IMR-90 (cell line): ENCODE measurements around the gene COLEC11. TPM values are rescaled to one million over a fixed set of nuclear protein-coding genes. Genes with fewer than 3 reads are reported as not detected.

Experiments
- ATAC-seq: fragments of 200-7000 bp; cut with Tn5 transposase; 2 replicates; pipeline ENCODE4 v1.9.1; 2020; ENCODE audit warnings: low read depth, mild to moderate bottlenecking, moderate library complexity
- BruUV-seq: library from RNA; stranded (reverse); fragments of 400-500 nt; replicated peaks from 2 replicates; lab custom pipeline; 2021; lab: Mats Ljungman, UMichigan
- CTCF ChIA-PET: fragments of 300-600 bp; formaldehyde crosslinking; extraction: SDS; loops from one replicate; lab custom pipeline; 2021; ENCODE audit warnings: antibody characterized with exemption; lab: Yijun Ruan, JAX
- POLR2A ChIA-PET: fragments of 300-600 bp; sonication (Branson Sonifier 250); formaldehyde crosslinking; loops from one replicate; lab custom pipeline; 2022; ENCODE audit warnings: antibody characterized with exemption; ENCODE audit not compliant: unreplicated experiment; lab: Charles Lee
- DNase-seq: peaks from one replicate; pipeline ENCODE4 v3.0.0; 2013
- H2AFZ ChIP-seq: replicated peaks from 2 replicates; pipeline ENCODE3; 2013; ENCODE audit warnings: low read length, mild to moderate bottlenecking; ENCODE audit not compliant: poor library complexity
- H2AK5ac ChIP-seq: 2 replicates; pipeline ENCODE4 v1.6.1; 2013; ENCODE audit warnings: low read depth, low read length, inconsistent platforms
- H2AK9ac ChIP-seq: replicated peaks from 2 replicates; pipeline ENCODE3; 2013; ENCODE audit warnings: mild to moderate bottlenecking, low read depth, low read length, moderate library complexity; ENCODE audit not compliant: poor library complexity
- H2BK120ac ChIP-seq: 2 replicates; pipeline ENCODE4 v1.6.1; 2013; ENCODE audit warnings: low read depth, low read length, inconsistent platforms
- H2BK15ac ChIP-seq: 3 replicates; pipeline ENCODE4 v1.6.1; 2013; ENCODE audit warnings: low read depth, low read length, inconsistent platforms
- H2BK20ac ChIP-seq: 2 replicates; pipeline ENCODE4 v1.6.1; 2013; ENCODE audit warnings: low read depth, mild to moderate bottlenecking, inconsistent platforms, low read length, moderate library complexity
- H2BK5ac ChIP-seq: 2 replicates; pipeline ENCODE4 v1.6.1; 2013; ENCODE audit warnings: mild to moderate bottlenecking, low read depth, low read length, inconsistent platforms; ENCODE audit not compliant: poor library complexity, severe bottlenecking
- H3K14ac ChIP-seq: replicated peaks from 2 replicates; pipeline ENCODE4 v1.6.1; 2013; ENCODE audit warnings: low read depth, low read length, inconsistent platforms
- H3K18ac ChIP-seq: 2 replicates; pipeline ENCODE4 v1.6.1; 2013; ENCODE audit warnings: low read depth, low read length, control low read depth
- H3K23ac ChIP-seq: 2 replicates; pipeline ENCODE4 v1.6.1; 2013; ENCODE audit warnings: low read depth, low read length, inconsistent platforms
- H3K27ac ChIP-seq: 2 replicates; pipeline ENCODE4 v1.5.1; 2013; ENCODE audit warnings: mild to moderate bottlenecking, control low read depth, low read length; ENCODE audit not compliant: insufficient read depth
- H3K27me3 ChIP-seq: 2 replicates; pipeline ENCODE4 v1.6.1; 2013; ENCODE audit warnings: low read length; ENCODE audit not compliant: control insufficient read depth, insufficient read depth
- H3K36me3 ChIP-seq: 2 replicates; pipeline ENCODE4 v1.6.1; 2013; ENCODE audit warnings: low read length, mixed read lengths; ENCODE audit not compliant: control insufficient read depth, insufficient read depth
- H3K4ac ChIP-seq: 2 replicates; pipeline ENCODE4 v1.6.1; 2013; ENCODE audit warnings: low read depth, low read length, inconsistent platforms
- H3K4me1 ChIP-seq: 2 replicates; pipeline ENCODE4 v1.6.1; 2013; ENCODE audit warnings: low read length, mixed read lengths; ENCODE audit not compliant: control insufficient read depth, insufficient read depth
- H3K4me2 ChIP-seq: 2 replicates; pipeline ENCODE4 v1.6.1; 2013; ENCODE audit warnings: low read depth, mild to moderate bottlenecking, control low read depth, low read length, moderate library complexity
- H3K4me3 ChIP-seq: 2 replicates; pipeline ENCODE4 v1.5.1; 2013; ENCODE audit warnings: low read depth, mild to moderate bottlenecking, control low read depth, low read length, moderate library complexity; ENCODE audit not compliant: insufficient read depth
- H3K56ac ChIP-seq: 2 replicates; pipeline ENCODE4 v1.6.1; 2013; ENCODE audit warnings: low read length, inconsistent platforms; ENCODE audit not compliant: insufficient read depth; ENCODE audit errors: extremely low read depth
- H3K79me1 ChIP-seq, 2 experiments: 2 replicates each; pipeline ENCODE4 v1.6.1; 2013; ENCODE audit warnings: low read length in 2 of 2, inconsistent platforms in 1 of 2, low read depth in 1 of 2
- H3K9ac ChIP-seq: 2 replicates; pipeline ENCODE4 v1.6.1; 2013; ENCODE audit warnings: low read depth, low read length, control low read depth
- H3K9me1 ChIP-seq: 2 replicates; pipeline ENCODE4 v1.6.1; 2013; ENCODE audit warnings: low read length, inconsistent platforms; ENCODE audit not compliant: insufficient read depth
- H3K9me3 ChIP-seq: 2 replicates; pipeline ENCODE4 v1.6.1; 2013; ENCODE audit warnings: low read length; ENCODE audit not compliant: control insufficient read depth, insufficient read depth
- H4K20me1 ChIP-seq: 2 replicates; pipeline ENCODE4 v1.6.1; 2013; ENCODE audit warnings: low read length, inconsistent platforms; ENCODE audit not compliant: insufficient read depth
- H4K5ac ChIP-seq: 2 replicates; pipeline ENCODE4 v1.6.1; 2013; ENCODE audit warnings: mild to moderate bottlenecking, low read depth, low read length, control low read depth
- H4K8ac ChIP-seq, 2 experiments: 2 replicates each; pipeline ENCODE4 v1.6.1; 2013; ENCODE audit warnings: low read depth in 2 of 2, low read length in 2 of 2, control low read depth in 1 of 2, inconsistent platforms in 1 of 2
- H4K91ac ChIP-seq: 2 replicates; pipeline ENCODE4 v1.6.1; 2013; ENCODE audit warnings: low read depth, low read length, inconsistent platforms; ENCODE audit not compliant: insufficient read depth
- NFE2L2 ChIP-seq: fragments of 150-350 bp; IDR thresholded peaks from 2 replicates; pipeline ENCODE4 v1.6.1; 2016; ENCODE audit warnings: low read depth, mild to moderate bottlenecking, low read length
- RFX5 ChIP-seq: IDR thresholded peaks from 2 replicates; pipeline ENCODE4 v1.8.0; 2012; ENCODE audit warnings: low read depth, mild to moderate bottlenecking, low read length, moderate library complexity
- SMC3 ChIP-seq: fragments of 150-350 bp; IDR thresholded peaks from 2 replicates; pipeline ENCODE4 v1.6.1; 2016; ENCODE audit warnings: low read depth, mild to moderate bottlenecking, antibody characterized with exemption, low read length, moderate library complexity
- WGBS, 2 experiments: methylation state at CpG; one replicate each; pipeline versions ENCODE4 v1.1.5 to v1.1.7; 2013; ENCODE audit warnings: missing lambda C conversion rate in 2 of 2; ENCODE audit not compliant: insufficient read length in 1 of 2; ENCODE audit errors: extremely low coverage in 2 of 2; 5-methylcytosine and 5-hydroxymethylcytosine counted together
- dilution Hi-C: fragments of 300-500 bp; cut with HindIII; formaldehyde crosslinking; loops from one replicate; pipeline ENCODE4 v1.14.3; 2018; ENCODE audit warnings: low sequenced_read_pairs; ENCODE audit not compliant: unreplicated experiment
- in situ Hi-C: fragments of 300-500 bp; cut with MboI; formaldehyde crosslinking; loops from 3 replicates; pipeline ENCODE4 v1.14.3; 2019; ENCODE audit warnings: low sequenced_read_pairs, inconsistent platforms, mixed read lengths
- intact Hi-C: fragments of 100-400 bp; cut with micrococcal nuclease; formaldehyde crosslinking; loops from 2 replicates; pipeline ENCODE4 v1.10.0; 2022
- polyA plus RNA-seq, 3 experiments: library from polyadenylated mRNA; depleted of rRNA; stranded (reverse); fragments of >200 nt; gene quantifications; 2 replicates each; pipeline ENCODE4 v1.2.3, GENCODE V29; 2012; ENCODE audit warnings: low replicate concordance in 1 of 3
- total RNA-seq: library from RNA; depleted of rRNA; stranded (reverse); fragments of >200 nt; gene quantifications from 2 replicates; pipeline ENCODE4 v1.2.3, GENCODE V29; 2012

COLEC11 gene
- total and polyA plus RNA-seq, 2 of the 4 experiments (the other 2 are of a cell fraction): under 0.01 to 0.24 TPM

DNA sequence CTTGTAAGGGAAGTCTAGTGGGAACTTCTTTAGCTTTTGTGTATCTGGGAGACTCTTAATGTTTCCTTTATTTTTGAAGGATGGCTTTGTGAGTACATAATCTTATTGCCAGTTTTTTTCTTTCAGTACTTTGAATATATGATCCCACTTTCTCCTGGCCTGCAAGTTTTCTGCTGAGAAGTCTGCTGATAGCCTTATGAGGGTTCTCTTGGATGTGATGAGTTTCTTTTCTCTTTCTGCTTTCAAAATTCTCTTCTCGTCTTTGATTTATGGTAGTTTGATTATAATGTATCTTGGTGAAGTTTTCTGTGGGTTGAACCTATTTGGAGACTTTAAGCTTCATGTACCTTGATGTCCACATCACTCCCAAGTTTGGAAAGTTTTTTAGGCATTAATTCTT lies 28.1 kb downstream of the COLEC11 start:
- Histone ChIP-seq H4K5ac (no peak overlapping the region), H2AK9ac (no peak overlapping the region), H3K4me1 (peaks cover 13% of the 10 kb centered on the region; the same call in 1 of the 2 replicates), H3K9me3 (peaks cover 3% of the 10 kb centered on the region; the same call in 1 of the 2 replicates), H4K91ac (no peak overlapping the region), H2AK5ac (no peak overlapping the region), H2BK15ac (no peak overlapping the region), H3K14ac (no peak overlapping the region), H3K4me2 (no peak overlapping the region), H3K36me3 (no peaks in the 10 kb centered on the region), H3K9ac (no peak overlapping the region), H2AFZ (no peak overlapping the region), H4K8ac (no peak overlapping the region), H2BK5ac (no peak overlapping the region), H3K27ac (no peak overlapping the region), H3K79me1 (no peaks in the 10 kb centered on the region; a peak in 1 of 4 replicates), H3K23ac (no peak overlapping the region), H3K4ac (no peak overlapping the region), H3K4me3 (no peak overlapping the region), H2BK120ac (no peak overlapping the region), H2BK20ac (no peak overlapping the region), H3K56ac (no peak overlapping the region), H4K20me1 (no peaks in the 10 kb centered on the region), H3K27me3 (no peaks in the 10 kb centered on the region), H3K9me1 (peaks cover 16% of the 10 kb centered on the region), H3K18ac (no peak overlapping the region)
- DNase-seq (no peak), ATAC-seq (no peak)
- ChIA-PET POLR2A (no interaction called here), CTCF (no interaction called here)
- dilution Hi-C loops: no loop called here
- no CpG with 5 or more reads among the region's 1 CpG for WGBS, 2 experiments
- TF ChIP-seq NFE2L2 (no peak), RFX5 (no peak), SMC3 (no peak)
- BruUV-seq: no TSS peak
- intact Hi-C loops: no loop called here
- in situ Hi-C loops: no loop called here
